Stimulated activated CD4-positive, alpha-beta T cell treated with anti-CD3 and anti-CD28 coated beads, TNF-alpha, amount 100 ng/mL, for 1 hour (primary cell): ENCODE data around the gene TTC27.

Experiments
- DNase-seq, 3 donors: peaks; one replicate each; pipeline ENCODE4 v3.0.0-alpha.2; 2020; ENCODE audit warnings: low read depth in 3 of 3, low spot score in 1 of 3

The TTC27 gene

DNA sequence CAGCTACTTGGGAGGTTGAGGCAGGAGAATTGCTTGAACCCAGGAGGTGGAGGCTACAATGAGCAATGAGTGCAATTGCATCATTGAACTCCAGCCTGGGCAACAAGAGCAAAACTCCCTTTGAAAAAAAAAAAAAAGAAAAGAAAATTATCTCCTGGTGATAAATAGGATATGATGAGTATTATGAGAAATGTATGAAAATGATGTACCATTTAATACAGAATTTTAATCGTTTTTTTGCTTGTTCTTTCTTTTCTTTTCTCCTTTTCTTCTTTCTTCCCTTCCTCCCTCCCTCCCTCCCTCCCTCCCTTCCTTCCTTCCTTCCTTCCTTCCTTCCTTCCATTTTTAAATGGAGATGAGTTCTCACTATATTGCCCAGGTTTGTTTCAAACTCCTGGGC lies 40.4 kb downstream of the TTC27 start:
- no peak for DNase-seq

DNA sequence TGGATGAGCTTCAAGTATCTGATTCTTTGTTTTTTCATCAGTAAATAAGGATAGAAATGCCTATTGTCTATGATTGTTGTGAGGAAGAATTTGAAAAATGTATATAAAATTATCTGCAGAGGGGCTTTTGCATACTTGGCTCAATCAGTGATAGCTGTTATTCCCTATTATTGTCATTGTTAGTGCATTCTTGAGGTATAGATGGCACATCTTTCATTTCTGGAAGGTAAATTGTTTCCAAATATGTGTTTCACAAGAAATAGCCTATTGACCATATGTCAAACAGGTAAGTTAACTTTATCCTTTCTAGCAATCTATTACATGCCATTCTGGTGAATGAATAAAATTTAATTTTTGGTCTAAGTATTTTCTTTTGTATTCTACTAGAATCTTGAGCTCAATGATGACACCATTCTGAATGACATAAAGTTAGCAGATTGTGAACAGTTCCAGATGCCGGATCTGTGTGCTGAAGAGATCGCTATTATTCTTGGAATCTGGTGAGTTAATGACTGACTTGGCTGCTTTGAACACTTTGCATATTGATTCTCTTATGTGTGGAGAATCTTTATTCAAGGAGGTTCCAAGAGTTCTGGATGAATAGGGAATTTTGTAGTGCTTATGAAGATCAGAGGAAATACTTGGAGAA lies 44.2 kb downstream of the TTC27 start:
- DNase-seq = no peak

DNA sequence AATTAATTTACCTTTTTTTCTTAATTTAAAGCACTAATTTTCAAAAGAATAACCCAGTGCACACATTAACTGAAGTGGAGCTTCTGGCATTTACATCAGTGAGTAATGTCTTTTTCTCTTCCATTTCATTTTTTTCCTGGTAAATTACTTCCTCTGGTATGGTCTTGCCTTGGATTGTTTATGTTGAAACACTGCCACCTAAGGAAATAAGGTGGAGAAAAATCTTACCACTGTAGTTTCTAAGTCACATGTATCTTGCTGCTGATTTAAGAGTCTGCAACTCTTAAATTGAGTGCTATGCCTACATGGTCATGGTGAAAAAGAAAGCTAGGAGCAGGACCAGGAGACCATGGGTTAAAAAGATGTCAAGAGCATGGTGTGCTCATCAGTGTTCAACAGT lies 51.0 kb downstream of the TTC27 start:
- DNase-seq = no peak

DNA sequence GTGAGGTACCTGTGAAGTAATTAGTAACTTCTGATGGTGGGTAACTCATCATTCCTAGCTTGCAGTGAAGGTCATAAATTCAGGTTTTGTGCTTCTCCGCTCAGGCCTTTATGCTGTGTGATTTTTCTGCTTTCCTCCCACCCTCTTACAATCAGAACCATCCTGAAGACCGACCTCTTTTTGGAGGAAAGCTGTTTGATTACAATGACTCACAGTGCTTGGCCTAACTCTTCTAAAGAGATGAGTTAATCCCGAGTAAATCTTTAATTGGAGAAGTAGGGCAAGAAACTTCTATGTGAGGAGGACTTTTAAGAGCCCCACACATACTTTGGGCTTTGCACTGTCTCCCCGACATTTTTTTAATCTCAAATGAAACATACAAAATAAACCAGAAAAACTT lies 53.1 kb downstream of the TTC27 start:
- no peak for DNase-seq

DNA sequence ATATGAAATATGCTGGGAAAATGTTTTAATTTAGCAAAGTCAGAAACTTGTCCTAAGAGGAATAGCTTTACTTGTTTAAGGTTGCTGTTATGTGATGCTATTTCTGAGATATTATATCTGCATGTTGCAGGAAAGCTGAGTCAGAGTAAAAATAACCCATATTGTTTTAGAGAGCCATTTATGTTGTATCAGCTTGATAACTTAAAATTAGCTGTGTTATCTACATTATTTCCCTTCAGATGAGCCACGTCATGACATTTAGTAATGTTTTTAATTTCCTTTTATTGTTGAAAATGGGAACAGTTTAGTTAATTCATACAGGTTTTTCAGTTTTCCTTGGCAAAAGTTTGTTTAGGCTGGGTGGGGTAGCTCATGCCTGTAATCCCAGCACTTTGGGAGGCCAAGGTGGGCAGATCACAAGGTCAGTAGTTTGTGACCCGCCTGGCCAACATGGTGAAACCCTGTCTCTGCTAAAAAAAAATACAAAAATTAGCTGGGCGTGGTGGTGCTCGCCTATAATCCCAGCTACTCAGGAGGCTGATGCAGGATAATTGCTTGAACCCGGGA lies 55.8 kb downstream of the TTC27 start:
- DNase-seq = no peak

DNA sequence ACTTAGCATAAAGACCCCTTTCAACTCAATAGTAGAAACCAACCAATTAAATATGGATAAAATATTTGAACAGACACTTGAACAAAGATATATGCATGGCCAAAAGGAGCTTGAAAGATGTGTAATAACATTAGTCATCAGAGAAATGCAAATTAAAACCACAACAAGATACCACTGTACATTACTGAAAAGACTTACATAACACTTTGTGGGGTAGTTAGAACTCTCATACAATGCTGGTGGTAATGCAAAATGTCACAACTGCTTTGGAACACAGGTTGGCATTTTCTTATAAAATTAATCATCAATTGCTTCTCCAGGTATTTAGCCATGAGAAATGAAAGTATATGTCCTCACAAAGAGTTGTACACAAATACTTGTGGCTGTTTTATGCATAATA lies 60.7 kb downstream of the TTC27 start:
- DNase-seq = no peak

DNA sequence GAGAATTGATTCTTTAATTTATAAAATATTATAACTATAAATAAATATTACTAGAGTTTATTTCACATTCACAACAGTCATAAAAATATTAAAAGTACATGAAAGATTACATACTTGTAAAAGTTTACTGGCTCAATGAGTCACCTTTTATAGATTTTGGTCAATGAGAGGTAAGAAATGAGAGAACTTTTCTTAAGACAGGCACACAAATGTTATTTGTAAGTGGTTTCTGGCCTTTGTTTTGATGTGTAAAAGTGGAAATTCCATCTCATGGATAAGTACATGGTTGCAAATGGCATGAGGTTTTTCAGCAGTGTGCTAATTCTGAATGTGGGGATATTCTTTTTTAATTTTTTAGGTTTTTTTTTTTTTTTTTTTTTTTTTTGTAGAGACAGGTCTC lies 63.8 kb downstream of the TTC27 start:
- DNase-seq = no peak

DNA sequence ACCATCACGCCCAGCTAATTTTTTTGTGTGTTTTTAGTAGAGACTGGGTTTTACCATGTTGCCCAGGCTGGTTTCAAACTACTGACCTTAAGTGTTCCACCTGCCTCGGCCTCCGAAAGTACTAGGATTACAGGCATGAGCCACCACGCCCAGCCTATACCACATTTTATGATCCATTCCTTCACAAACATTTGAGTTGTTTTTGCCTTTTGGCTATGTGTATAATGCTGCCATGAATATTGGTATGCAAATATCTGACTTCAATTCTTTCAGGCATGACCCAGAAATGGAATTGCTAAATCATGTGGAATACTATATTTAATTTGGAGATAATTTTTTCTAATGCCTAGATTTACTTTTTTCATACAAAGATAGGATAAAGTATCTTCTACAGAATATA lies 68.6 kb downstream of the TTC27 start:
- DNase-seq = no peak

DNA sequence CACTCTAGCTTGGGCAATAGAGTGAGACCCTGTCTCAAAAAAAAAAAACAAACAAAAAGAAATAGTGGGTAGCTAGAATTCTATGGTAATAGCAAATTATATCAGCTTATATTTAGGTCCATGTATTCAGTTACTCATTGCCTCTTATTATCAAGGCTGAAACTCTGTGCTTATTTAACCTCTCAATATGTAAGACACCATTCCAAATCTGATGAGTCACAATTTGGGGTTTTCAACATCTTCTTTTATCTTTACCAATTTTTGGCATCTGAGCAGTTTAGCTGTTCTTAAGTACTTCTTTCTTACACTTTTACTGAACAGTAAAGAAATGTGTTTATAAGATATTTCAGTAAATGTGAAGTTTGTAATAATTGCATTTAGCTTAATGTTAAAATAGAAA lies 69.3 kb downstream of the TTC27 start:
- DNase-seq = no peak

DNA sequence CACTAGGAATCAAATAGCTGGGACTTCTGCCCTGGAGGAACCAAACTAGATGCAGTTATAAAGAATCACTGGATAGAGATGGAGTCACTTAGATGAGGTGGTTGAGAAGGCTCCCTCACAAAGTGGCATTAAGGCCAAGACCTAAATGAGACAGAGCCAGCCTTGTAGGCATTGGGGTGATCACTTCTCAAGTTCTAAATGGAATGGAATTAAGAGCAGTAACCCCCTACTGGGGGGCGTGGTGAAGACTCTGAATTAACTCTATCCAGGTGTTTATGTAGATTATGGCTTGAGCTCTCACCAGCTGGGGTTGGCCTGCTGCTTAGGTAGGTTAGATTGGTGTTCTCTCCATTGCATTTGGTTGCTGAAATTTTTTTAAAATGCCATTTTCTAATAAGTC lies 71.3 kb downstream of the TTC27 start:
- DNase-seq = no peak

DNA sequence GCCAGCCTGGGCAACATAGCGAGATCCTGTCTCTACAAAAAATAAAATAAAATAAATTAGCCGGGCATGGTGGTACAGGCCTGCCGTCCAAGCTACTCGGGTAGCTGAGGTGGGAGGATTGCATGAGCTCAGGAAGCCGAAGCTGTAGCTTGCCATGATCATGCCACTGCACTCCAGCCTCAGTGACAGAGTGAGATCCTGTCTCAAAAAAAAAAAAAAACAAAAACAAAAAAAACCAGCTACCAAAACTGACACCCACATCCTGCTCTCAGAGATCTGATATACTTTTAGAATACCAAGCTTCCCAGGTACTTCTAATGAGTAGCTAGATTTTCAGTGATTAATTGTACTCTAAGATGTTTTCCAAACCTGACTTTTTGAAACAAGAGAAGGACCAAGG lies 74.0 kb downstream of the TTC27 start:
- DNase-seq = no peak

DNA sequence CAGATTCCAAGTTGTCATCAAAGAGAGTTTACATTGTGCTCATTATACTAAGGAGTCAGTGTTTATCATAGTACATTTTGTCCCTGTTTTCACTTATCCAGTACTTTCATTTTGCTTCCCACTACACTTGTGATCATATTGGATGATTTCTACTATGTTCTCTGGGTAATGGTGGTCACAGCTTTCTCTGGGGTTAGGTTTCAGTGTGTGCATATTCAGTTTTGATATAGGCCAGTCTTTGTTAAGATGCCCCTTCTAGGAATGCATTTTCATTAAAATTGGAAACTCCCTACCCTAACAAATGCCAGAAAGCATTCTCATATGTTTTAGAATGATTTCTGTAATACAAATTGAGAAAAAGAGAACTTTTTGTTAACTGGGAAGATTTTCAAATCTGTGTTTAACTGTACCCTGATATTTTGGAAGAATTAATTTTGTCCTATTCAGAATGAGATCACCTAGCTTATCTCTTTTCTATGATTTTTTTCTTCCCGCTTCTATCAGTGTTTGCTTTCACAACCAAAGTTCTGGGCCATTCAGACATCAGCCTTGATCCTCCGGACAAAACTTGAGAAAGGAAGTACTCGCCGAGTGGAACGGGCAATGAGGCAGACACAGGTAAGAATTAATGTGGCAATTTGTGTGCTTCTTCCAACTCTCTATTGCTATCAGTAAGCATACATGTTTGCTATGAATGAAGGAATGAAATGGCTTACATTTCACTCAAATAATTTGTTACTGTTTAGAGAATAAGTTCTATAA lies 74.6 kb downstream of the TTC27 start:
- no peak for DNase-seq

DNA sequence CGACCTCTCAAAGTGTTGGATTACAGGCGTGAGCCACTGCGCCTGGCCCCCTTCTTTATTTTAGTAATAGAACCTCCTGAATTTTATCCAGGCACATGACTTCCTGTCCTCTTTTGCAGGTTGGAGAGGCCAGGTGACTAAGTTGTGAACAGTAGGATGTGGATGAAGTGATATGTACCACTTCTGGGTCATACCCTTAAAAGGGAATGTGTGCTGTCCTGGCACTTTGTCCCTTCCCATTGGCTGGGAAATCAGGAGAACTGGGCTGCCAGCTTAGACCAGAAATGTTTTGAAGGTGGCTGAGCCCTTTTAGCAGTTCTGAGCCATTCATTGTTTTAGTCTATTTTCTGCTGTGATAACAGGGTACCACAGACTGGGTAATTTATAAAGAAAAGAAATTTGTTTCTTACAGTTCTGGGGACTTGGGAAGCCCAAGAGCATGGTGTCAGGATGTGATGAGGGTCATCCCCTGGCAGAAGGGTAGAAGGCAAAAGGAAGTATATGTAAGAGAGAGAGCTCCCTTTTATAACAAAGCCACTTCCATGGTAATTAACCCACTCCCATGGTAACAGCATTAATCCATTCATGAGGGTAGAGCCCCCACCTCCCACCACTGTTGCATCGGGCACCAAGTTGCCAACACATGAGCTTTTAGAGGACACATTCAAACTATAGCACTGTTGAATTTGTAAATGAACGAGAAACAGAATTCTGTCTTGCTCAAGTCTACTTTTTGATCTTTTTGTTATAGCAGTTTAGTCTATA lies 79.1 kb downstream of the TTC27 start:
- DNase-seq = no peak

DNA sequence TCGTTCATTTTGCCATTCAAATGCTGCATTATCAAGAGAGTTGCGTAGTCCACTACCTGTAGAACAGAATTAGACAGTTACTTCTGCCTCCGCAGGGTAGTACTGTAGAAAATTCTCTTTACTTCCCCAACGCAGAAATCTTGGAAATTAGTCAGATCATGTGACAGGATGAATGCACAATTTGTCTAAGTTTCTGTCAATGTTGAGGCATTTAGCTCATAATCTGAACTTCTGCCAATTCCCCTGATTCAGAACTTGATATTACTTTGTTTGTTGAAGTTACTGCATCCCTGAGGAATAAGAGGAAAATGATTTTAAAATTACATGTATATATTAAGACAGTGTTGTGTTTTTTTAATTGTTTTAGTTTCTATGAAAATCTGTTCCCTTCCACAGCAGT lies 83.4 kb downstream of the TTC27 start:
- no peak for DNase-seq

DNA sequence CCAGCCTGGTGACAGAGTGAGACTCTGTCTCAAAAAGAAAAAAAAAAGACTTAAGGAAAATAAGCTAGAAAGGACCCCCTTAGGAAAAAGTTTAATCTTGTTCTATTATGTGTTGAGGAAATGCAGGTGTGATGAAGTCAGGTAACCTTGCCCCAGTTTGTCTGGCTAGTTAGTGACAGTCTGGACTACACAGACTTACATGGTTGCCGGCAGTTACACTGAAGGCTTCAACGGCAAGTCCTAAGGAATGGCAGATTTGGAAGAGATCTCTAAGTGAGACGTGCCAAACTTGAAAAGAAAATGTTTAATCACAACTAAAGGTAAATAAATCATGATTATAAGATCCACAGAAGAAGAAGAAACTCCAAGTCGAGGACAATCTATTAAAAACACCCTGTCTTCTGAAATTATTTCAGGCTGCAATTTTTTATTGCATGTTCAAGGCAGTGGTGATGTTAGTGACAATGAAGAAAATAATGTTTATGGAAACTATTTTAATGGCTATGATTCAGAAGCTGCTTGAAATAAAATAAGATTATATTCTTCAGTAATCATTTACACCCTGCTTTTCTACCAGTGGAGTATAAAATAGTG lies 84.2 kb downstream of the TTC27 start:
- no peak for DNase-seq

DNA sequence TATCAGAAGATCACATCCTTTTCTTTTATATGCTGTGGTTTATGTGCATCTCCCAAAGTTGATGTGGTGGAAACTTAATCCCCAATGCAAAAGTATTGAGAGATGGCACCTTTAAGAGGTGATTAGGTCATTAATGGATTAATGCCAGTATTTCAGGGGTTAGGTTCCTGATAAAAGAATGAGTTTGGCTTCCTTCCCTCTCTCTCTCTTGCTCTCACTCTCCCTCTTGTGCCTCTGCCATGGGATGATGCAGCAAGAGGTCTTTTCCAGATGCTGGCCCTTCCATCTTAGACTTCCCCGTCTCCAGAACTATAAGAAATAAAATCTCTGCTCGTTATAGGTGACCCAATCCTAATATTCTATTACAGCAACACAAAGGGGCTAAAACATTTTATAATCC lies 85.0 kb downstream of the TTC27 start:
- DNase-seq = no peak

DNA sequence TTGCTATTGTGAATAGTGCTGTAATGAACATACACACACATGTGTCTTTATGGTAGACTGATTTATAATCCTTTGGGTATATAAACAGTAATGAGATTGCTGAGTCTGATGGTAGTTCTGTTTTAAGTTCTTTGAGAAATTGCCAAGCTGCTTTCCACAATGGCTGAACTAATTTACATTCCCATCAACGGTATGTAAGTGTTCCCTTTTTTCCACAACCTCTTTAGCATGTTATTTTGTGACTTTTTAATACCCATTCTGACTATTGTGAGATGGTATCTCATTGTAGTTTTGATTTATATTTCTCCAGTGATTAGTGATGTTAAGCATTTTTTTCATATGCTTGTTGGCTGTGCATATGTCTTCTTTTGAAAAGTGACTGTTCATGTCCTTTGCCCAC lies 86.7 kb downstream of the TTC27 start:
- no peak for DNase-seq

DNA sequence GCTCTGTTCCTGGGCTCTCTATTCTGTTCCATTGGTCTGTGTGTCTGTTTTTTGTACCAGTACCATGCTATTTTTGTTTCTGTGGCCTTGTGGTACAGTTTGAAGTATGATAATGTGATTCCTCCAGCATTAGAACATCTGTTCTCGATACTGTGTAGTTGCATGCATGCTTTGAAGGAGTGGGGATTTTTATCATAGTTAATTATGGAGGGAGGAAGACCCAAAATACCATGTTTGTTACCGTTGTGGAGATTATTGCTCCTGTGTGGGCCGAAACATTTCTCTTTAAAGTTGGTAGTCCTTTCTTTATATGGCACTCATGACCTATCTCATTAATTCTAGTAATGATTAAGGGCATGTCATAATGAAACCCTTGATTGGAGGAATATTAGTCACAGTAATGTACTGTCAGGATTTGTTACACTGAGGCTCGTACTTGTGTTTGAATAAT lies 87.6 kb downstream of the TTC27 start:
- DNase-seq = no peak

DNA sequence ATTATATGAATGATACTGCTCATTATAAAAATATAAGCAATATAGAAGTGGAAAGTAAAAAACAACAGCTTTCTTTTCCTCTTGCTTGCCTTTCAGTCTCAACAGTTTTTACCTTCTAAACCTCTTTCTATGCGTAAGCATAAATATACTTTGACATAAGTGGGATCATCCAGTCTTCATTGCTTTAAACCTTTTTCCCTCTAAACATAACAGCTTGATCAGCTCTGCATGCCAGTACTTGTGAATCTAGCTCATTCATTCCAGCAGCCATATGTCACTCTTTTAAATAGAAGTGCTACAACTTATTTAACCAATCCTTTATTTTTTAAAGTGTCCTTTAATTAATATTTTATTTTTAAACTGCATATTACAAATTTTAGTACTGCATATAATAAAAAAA lies 88.1 kb downstream of the TTC27 start:
- no peak for DNase-seq

DNA sequence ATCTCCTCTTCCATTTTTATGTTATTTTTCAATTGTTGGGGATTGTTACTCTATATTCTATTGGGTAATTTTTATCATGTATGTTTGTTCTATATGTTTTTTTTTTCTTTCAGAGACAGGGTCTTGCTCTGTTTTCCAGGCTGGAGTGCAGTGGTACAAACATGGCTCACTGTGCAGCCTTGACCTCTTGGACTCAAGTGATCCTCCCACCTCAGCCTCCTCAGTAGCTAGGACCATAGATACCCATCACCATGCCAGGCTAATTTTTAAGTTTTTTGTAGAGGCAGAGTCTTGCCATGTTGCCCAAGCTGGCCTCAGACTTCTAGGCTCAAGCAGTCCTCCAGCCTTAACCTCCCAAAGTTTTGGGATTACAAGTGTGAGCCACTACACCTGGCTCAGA lies 88.7 kb downstream of the TTC27 start:
- no peak for DNase-seq

DNA sequence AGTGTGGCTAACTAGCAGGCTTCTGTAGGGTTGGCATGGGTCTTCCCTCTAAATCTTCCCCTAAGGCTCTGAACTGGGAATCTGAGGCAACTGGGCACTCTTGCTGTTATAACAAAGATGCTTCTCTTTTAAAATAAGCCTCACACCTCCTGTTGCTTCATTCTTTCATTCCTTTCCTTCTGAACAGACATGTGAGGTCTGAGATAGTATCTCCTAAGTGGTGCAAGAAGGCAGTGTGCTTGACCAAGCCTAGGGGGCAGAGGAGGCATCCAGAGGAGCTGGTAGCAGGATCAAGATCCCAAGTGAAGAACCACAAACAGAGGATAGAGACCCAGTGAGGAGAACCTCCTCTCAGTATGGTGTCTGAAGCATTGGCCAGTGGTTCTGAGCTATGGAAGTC lies 90.9 kb downstream of the TTC27 start:
- no peak for DNase-seq

DNA sequence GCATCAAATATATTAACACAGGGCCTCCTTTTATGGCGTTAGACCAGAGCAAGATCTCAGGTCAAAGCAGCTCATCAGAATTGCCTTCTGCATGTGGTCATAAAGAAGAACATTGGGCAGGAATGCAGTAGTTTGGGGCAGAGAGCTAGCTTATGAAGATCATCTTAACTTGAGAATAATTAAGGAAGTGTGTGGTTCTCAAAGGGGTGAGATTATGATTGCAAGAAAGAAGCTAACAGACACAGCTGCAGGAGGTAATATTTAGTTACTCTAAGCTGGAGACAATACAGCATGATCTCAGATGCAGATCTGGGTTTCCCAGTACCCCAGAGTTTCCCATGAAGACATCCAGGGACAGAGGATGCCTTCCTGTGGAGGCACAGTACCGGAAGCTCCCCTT lies 91.6 kb downstream of the TTC27 start:
- DNase-seq = no peak
